Measurements from ENCODE around the gene IRAK1. TPM values are rescaled to one million over a fixed set of nuclear protein-coding genes. Genes with fewer than 3 reads are reported as not detected.

Gene IRAK1
- polyA plus RNA-seq, 1 donor from 2014 or later: 6.8 TPM

DNA sequence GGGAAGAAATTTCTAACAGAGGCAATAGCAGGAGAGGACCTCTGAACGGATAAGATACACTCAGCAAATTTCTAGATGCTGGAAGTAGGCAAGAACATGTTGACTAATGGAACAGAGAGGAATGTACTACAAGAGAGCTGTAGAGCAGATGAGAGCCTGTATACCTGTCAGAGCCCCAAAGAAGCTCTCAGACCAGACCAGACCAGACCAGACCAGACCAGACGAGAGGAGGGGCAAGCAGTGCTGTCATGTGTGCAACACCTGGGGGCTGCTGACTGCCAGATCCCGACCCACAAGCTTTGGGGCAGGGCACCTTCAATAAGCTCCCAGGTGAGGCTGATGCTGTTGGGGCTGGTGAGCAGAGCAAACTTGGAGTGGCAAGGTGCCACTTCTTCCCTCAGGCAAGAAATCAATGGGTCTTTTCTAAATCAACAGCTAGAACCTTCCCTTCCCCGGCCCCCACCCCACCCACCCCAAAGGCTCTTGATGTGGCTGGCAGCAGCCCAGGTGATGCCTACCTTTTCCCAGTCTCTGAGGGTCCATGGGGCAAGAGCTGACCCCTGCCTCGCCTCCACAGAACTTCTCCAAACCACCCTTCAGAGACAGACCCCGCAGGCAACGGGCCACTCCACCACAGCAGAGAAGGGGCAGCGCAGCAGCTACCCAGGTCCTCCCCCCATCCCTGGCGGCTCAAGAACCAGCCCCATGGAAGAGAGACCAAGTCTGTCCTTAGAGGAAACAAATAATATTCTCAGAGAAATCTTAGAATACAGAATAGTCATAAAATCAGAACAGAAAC is 45.1 kb upstream of the IRAK1 start:
- no peak overlapping the region for H3K9ac ChIP-seq (ENCODE audit: low read length)
- H3K4me2 ChIP-seq (ENCODE audit: low read length): no peak overlapping the region
- H3K27me3 ChIP-seq (ENCODE audit: insufficient read depth, low read depth, low read length): no peaks in the 10 kb centered on the region
- TF ChIP-seq, protein P1, sequence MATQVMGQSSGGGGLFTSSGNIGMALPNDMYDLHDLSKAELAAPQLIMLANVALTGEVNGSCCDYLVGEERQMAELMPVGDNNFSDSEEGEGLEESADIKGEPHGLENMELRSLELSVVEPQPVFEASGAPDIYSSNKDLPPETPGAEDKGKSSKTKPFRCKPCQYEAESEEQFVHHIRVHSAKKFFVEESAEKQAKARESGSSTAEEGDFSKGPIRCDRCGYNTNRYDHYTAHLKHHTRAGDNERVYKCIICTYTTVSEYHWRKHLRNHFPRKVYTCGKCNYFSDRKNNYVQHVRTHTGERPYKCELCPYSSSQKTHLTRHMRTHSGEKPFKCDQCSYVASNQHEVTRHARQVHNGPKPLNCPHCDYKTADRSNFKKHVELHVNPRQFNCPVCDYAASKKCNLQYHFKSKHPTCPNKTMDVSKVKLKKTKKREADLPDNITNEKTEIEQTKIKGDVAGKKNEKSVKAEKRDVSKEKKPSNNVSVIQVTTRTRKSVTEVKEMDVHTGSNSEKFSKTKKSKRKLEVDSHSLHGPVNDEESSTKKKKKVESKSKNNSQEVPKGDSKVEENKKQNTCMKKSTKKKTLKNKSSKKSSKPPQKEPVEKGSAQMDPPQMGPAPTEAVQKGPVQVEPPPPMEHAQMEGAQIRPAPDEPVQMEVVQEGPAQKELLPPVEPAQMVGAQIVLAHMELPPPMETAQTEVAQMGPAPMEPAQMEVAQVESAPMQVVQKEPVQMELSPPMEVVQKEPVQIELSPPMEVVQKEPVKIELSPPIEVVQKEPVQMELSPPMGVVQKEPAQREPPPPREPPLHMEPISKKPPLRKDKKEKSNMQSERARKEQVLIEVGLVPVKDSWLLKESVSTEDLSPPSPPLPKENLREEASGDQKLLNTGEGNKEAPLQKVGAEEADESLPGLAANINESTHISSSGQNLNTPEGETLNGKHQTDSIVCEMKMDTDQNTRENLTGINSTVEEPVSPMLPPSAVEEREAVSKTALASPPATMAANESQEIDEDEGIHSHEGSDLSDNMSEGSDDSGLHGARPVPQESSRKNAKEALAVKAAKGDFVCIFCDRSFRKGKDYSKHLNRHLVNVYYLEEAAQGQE (IDR thresholded peaks at IDR 0.05; ENCODE audit: borderline replicate concordance): no peak
- no peak for TF ChIP-seq TAF1 (IDR thresholded peaks at IDR 0.05; ENCODE audit: low read depth)
- TF ChIP-seq MXI1 (conservative IDR thresholded peaks at IDR 0.05; ENCODE audit: poor library complexity, severe bottlenecking): no peak
- no peak for TF ChIP-seq EZH2 (IDR thresholded peaks at IDR 0.05; ENCODE audit: borderline replicate concordance, insufficient read depth, low read length, poor library complexity, severe bottlenecking)
- no peak for TF ChIP-seq CTCF (IDR thresholded peaks at IDR 0.05; ENCODE audit: poor library complexity, severe bottlenecking)
- no peak for TF ChIP-seq POLR2AphosphoS5 (IDR thresholded peaks at IDR 0.05)
- no peak for TF ChIP-seq RAD21 (conservative IDR thresholded peaks at IDR 0.05)
- TF ChIP-seq SMC3 (conservative IDR thresholded peaks at IDR 0.05; ENCODE audit: poor library complexity): no peak
- no peak for TF ChIP-seq EP300 (conservative IDR thresholded peaks at IDR 0.05; ENCODE audit: poor library complexity, severe bottlenecking)
- H3K36me3 ChIP-seq (ENCODE audit: insufficient read depth, low read length): no peaks in the 10 kb centered on the region
- H3K79me2 ChIP-seq (replicated peaks; ENCODE audit: insufficient read depth, low read length): peaks cover 5% of the 10 kb centered on the region
- H4K20me1 ChIP-seq (ENCODE audit: insufficient read depth): no peaks in the 10 kb centered on the region
- H3K9me2 ChIP-seq (ENCODE audit: insufficient read depth, low read length): no peaks in the 10 kb centered on the region
- no peak overlapping the region for H3K4me3 ChIP-seq (ENCODE audit: low read length)
- no peaks in the 10 kb centered on the region for H3K9me3 ChIP-seq (ENCODE audit: low read length)
- H3F3A ChIP-seq (ENCODE audit: insufficient read depth, low read length, poor library complexity, severe bottlenecking): no peaks in the 10 kb centered on the region
- no peak overlapping the region for H2AFZ ChIP-seq (ENCODE audit: low read depth, low read length)
- H3K27ac ChIP-seq (ENCODE audit: low read length): no peak overlapping the region

- no peaks in the 10 kb centered on the region for H3K9me3 ChIP-seq (ENCODE audit: low read length)
- TF ChIP-seq MXI1 (conservative IDR thresholded peaks at IDR 0.05; ENCODE audit: poor library complexity, severe bottlenecking): no peak
- no peak for TF ChIP-seq POLR2AphosphoS5 (IDR thresholded peaks at IDR 0.05)
- TF ChIP-seq RAD21 (conservative IDR thresholded peaks at IDR 0.05): no peak
- TF ChIP-seq TAF1 (IDR thresholded peaks at IDR 0.05; ENCODE audit: low read depth): no peak
- no peak for TF ChIP-seq SMC3 (conservative IDR thresholded peaks at IDR 0.05; ENCODE audit: poor library complexity)
- TF ChIP-seq, protein P1 (IDR thresholded peaks at IDR 0.05; ENCODE audit: borderline replicate concordance): no peak
- no peak for TF ChIP-seq EP300 (conservative IDR thresholded peaks at IDR 0.05; ENCODE audit: poor library complexity, severe bottlenecking)
- no peak overlapping the region for H2AFZ ChIP-seq (ENCODE audit: low read depth, low read length)
- no peaks in the 10 kb centered on the region for H3K36me3 ChIP-seq (ENCODE audit: insufficient read depth, low read length)
- H3K27ac ChIP-seq (ENCODE audit: low read length): no peak overlapping the region
- H3K9ac ChIP-seq (ENCODE audit: low read length): no peak overlapping the region
- no peaks in the 10 kb centered on the region for H4K20me1 ChIP-seq (ENCODE audit: insufficient read depth)
- H3K9me2 ChIP-seq (ENCODE audit: insufficient read depth, low read length): no peaks in the 10 kb centered on the region
- H3F3A ChIP-seq (ENCODE audit: insufficient read depth, low read length, poor library complexity, severe bottlenecking): no peaks in the 10 kb centered on the region
- no peak overlapping the region for H3K4me2 ChIP-seq (ENCODE audit: low read length)
- no peak overlapping the region for H3K4me3 ChIP-seq (ENCODE audit: low read length)
- H3K27me3 ChIP-seq (ENCODE audit: insufficient read depth, low read depth, low read length): no peaks in the 10 kb centered on the region
- peaks cover 3% of the 10 kb centered on the region for H3K79me2 ChIP-seq (replicated peaks; ENCODE audit: insufficient read depth, low read length)
Observed at GRCh38 chrX:154063234-154063633, 43.5 kb upstream of the IRAK1 start.
